NCI-H2227 treated with DMSO at 0.1 percent for 48 hours (cell line): ENCODE data around the gene HOOK2.
A peak's percentile ranks its signal among the peaks of the same experiment; 100 is the strongest.
"Not testable (repeated sequence)": the region's sequence is repeated elsewhere in the genome, so short reads cannot be mapped to it uniquely, and the experiment has no call there.

ENCODE experiments used
- DNase-seq: peaks from one replicate; lab custom pipeline; 2025; lab: John Stamatoyannopoulos, UW

The HOOK2 gene

GRCh38 chr19:12752056-12752781 is 23.1 kb downstream of the HOOK2 start:
- no peak for DNase-seq

- DNase-seq, result no peak
Measured at GRCh38 chr19:12751635-12752034, 23.7 kb downstream of the HOOK2 start, which contains the start of gene BEST2. Gene BEST2, plus strand, starts transcription at chr19:12751791. Its CDS starts 802 bp downstream, at chr19:12752593.

- no peak for DNase-seq
Measured at GRCh38 chr19:12750851-12751250, 24.5 kb downstream of the HOOK2 start.

- DNase-seq, result no peak
Measured at GRCh38 chr19:12749938-12750521, 25.3 kb downstream of the HOOK2 start.

- no peak for DNase-seq
Measured at GRCh38 chr19:12748489-12748888, 26.9 kb downstream of the HOOK2 start.

- DNase-seq, result no peak
Measured at GRCh38 chr19:12745166-12745897, 30.0 kb downstream of the HOOK2 start.

- DNase-seq, result no peak
Measured at GRCh38 chr19:12737835-12738351, 37.5 kb downstream of the HOOK2 start.

- DNase-seq, result peak; percentile 97
Measured at GRCh38 chr19:12736995-12737834, 38.1 kb downstream of the HOOK2 start, which contains the start of gene GET3. Gene GET3, plus strand, starts transcription at chr19:12737497. Its CDS starts 9 bp downstream, at chr19:12737506.

- DNase-seq, result no peak
Measured at GRCh38 chr19:12733369-12734214, 41.8 kb downstream of the HOOK2 start.

GRCh38 chr19:12731337-12731736 is 44.0 kb downstream of the HOOK2 start:
- DNase-seq, result no peak

- DNase-seq, result no peak
Measured at GRCh38 chr19:12730064-12730463, 45.3 kb downstream of the HOOK2 start.

GRCh38 chr19:12727745-12728433 is 47.5 kb downstream of the HOOK2 start:
- DNase-seq, result no peak

GRCh38 chr19:12726988-12727316 is 48.4 kb downstream of the HOOK2 start:
- no peak for DNase-seq

GRCh38 chr19:12725612-12726011 is 49.7 kb downstream of the HOOK2 start:
- not testable (repeated sequence) for DNase-seq

GRCh38 chr19:12723641-12724426 is 51.5 kb downstream of the HOOK2 start, which contains the start of gene TNPO2:
Gene TNPO2, minus strand, starts transcription at chr19:12723932. Its CDS starts 2,955 bp downstream, at chr19:12720977.
- DNase-seq, result peak; percentile 50

- no peak for DNase-seq
Measured at GRCh38 chr19:12723381-12723640, 52.0 kb downstream of the HOOK2 start.

GRCh38 chr19:12722566-12723380 is 52.6 kb downstream of the HOOK2 start:
- peak; percentile 92 for DNase-seq

GRCh38 chr19:12721656-12722565 is 53.4 kb downstream of the HOOK2 start:
- DNase-seq, result peak; percentile 53
